K562 (cell line): ENCODE results near the gene LHPP. TPM values are rescaled to one million over a fixed set of nuclear protein-coding genes. Genes with fewer than 3 reads are reported as not detected.

Experiments
- ATAC-seq: fragments of 200-7000 bp; cut with Tn5 transposase; 3 replicates; pipeline ENCODE4 v1.9.1; 2020; ENCODE audit warnings: moderate library complexity
- BruUV-seq: library from RNA; stranded (reverse); fragments of 400-500 nt; replicated peaks from 2 replicates; lab custom pipeline; 2021; lab: Mats Ljungman, UMichigan
- CTCF ChIA-PET: fragments of 300-600 bp; formaldehyde crosslinking; extraction: SDS; loops from one replicate; lab custom pipeline; 2021; ENCODE audit warnings: low intra/inter-chr PET ratio; lab: Yijun Ruan, JAX
- POLR2A ChIA-PET: fragments of 300-600, 350-650 bp; sonication (Branson Sonifier 250); formaldehyde crosslinking; extraction: SDS; loops from one replicate; lab custom pipeline; 2021; ENCODE audit warnings: antibody characterized with exemption, inconsistent platforms; lab: Yijun Ruan, JAX
- DNase-seq, 4 experiments: peaks; one replicate each; pipeline versions ENCODE4 v3.0.0 to v3.0.0-alpha.2; 2011 to 2018; ENCODE audit warnings: low spot score in 3 of 4, mixed read lengths in 3 of 4; ENCODE audit errors: extremely low read depth in 1 of 4
- FAIRE-seq: peaks from 2 replicates; lab custom pipeline; 2011; peaks lifted over from hg19 to GRCh38; lab: Jason Lieb, UNC
- H2AFZ ChIP-seq: 2 replicates; pipeline ENCODE4 v1.6.0; 2011; ENCODE audit warnings: low read depth, low read length, control low read depth, inconsistent platforms
- H3K27ac ChIP-seq: fragments of 200-600 bp; 3 replicates; pipeline ENCODE4 v1.8.0; 2011; ENCODE audit warnings: low read depth, mild to moderate bottlenecking, control low read depth, inconsistent platforms, low read length, moderate library complexity, mixed read lengths; ENCODE audit errors: extremely low read depth
- H3K27me3 ChIP-seq, 2 experiments: fragments of 300-600 bp in 1 of 2; 2 replicates in 1 of 2; 3 replicates in 1 of 2; pipeline versions ENCODE4 v1.6.0 to v1.8.0; 2011; ENCODE audit warnings: inconsistent platforms in 2 of 2, low read length in 2 of 2, mild to moderate bottlenecking in 1 of 2, mixed read lengths in 1 of 2, moderate library complexity in 1 of 2; ENCODE audit not compliant: control insufficient read depth in 2 of 2, insufficient read depth in 2 of 2
- H3K36me3 ChIP-seq: fragments of 300-600 bp; 3 replicates; pipeline ENCODE4 v1.8.0; 2011; ENCODE audit warnings: mild to moderate bottlenecking, low read length, inconsistent platforms; ENCODE audit not compliant: control insufficient read depth, insufficient read depth
- H3K4me1 ChIP-seq, 2 experiments: fragments of 200-600 bp in 1 of 2; replicated peaks in 1 of 2; 2 replicates in 1 of 2; 3 replicates in 1 of 2; pipeline versions ENCODE4 v1.5.1 to v1.8.0; 2011; ENCODE audit warnings: inconsistent platforms in 2 of 2, low read length in 2 of 2, mild to moderate bottlenecking in 1 of 2, mixed read lengths in 1 of 2, moderate library complexity in 1 of 2; ENCODE audit not compliant: control insufficient read depth in 2 of 2, insufficient read depth in 2 of 2
- H3K4me2 ChIP-seq: 2 replicates; pipeline ENCODE4 v1.6.1; 2011; ENCODE audit warnings: low read length, control low read depth, inconsistent platforms, mixed read lengths; ENCODE audit not compliant: insufficient read depth
- H3K4me3 ChIP-seq: fragments of 200-600 bp; sonication (generic), shearing (Covaris generic); 2 replicates; pipeline ENCODE4 v1.5.1; 2016; ENCODE audit warnings: control low read depth, inconsistent platforms
- H3K79me2 ChIP-seq: fragments of 200-600 bp; 3 replicates; pipeline ENCODE4 v1.8.0; 2011; ENCODE audit warnings: low read length, inconsistent platforms; ENCODE audit not compliant: control insufficient read depth, insufficient read depth
- H3K9ac ChIP-seq, 2 experiments: 2 replicates each; pipeline versions ENCODE4 v1.6.0 to v1.6.1; 2011; ENCODE audit warnings: low read depth in 2 of 2, low read length in 2 of 2, control low read depth in 1 of 2, inconsistent platforms in 1 of 2, mild to moderate bottlenecking in 1 of 2, mixed read lengths in 1 of 2; ENCODE audit not compliant: insufficient read depth in 1 of 2
- H3K9me1 ChIP-seq: one replicate; pipeline ENCODE4 v1.6.0; 2011; ENCODE audit warnings: inconsistent platforms, mild to moderate bottlenecking, low read length, moderate library complexity; ENCODE audit not compliant: control insufficient read depth, insufficient read depth
- H3K9me3 ChIP-seq: replicated peaks from 2 replicates; pipeline ENCODE4 v1.5.1; 2011; ENCODE audit warnings: low read depth, low read length, inconsistent platforms; ENCODE audit not compliant: control insufficient read depth, insufficient read depth
- H4K20me1 ChIP-seq: replicated peaks from 2 replicates; pipeline ENCODE4 v1.6.1; 2011; ENCODE audit warnings: low read length, inconsistent platforms, mixed read lengths; ENCODE audit not compliant: control insufficient read depth, insufficient read depth
- ELF2 ChIP-seq: fragments of 250-450 bp; sonication (Bioruptor Pico); IDR thresholded peaks from 2 replicates; pipeline ENCODE4 v1.5.0; 2021; ENCODE audit warnings: mild to moderate bottlenecking
- FOXP4 ChIP-seq: sonication (generic); formaldehyde crosslinking; IDR thresholded peaks from 2 replicates; pipeline ENCODE4 v1.8.0; 2022; ENCODE audit warnings: mild to moderate bottlenecking, missing genetic modification reagents, borderline replicate concordance
- HOXB6 ChIP-seq: fragments of 250-450 bp; sonication (Bioruptor Pico); IDR thresholded peaks from 2 replicates; pipeline ENCODE4 v1.5.1; 2022; ENCODE audit warnings: mild to moderate bottlenecking, borderline replicate concordance
- KDM4B ChIP-seq, 2 experiments: fragments of 450-650 bp in 1 of 2; sonication (generic) in 1 of 2; IDR thresholded peaks; 2 replicates each; pipeline ENCODE4 v1.6.1; 2016 to 2017; ENCODE audit warnings: borderline replicate concordance in 2 of 2, antibody characterized with exemption in 1 of 2, low read depth in 1 of 2, mild to moderate bottlenecking in 1 of 2
- MEF2D ChIP-seq: conservative IDR thresholded peaks from 2 replicates; pipeline ENCODE4 v1.6.1; 2016; ENCODE audit warnings: low read depth, missing genetic modification characterization, missing compliant biosample characterization
- POLR2AphosphoS2 ChIP-seq: IDR thresholded peaks from 2 replicates; pipeline ENCODE4 v1.6.1; 2012; ENCODE audit warnings: low read length, improper control_type of control experiment
- ZNF143 ChIP-seq: sonication (generic); formaldehyde crosslinking; IDR thresholded peaks from 2 replicates; pipeline ENCODE4 v1.9.0; 2022; ENCODE audit warnings: mild to moderate bottlenecking, missing genetic modification reagents
- WGBS: fragments of 100-300 bp; shearing (Covaris generic); methylation state at CpG from one replicate; pipeline ENCODE4 v1.1.6; 2016; ENCODE audit warnings: low coverage, mixed read lengths; ENCODE audit not compliant: insufficient coverage; ENCODE audit errors: missing lambda C conversion rate; 5-methylcytosine and 5-hydroxymethylcytosine counted together
- in situ Hi-C: fragments of 300-500 bp; cut with MboI; formaldehyde crosslinking; loops from 4 replicates; pipeline ENCODE4 v1.15.0; 2018; ENCODE audit warnings: inconsistent platforms, mixed read lengths
- intact Hi-C: fragments of 100-400 bp; cut with micrococcal nuclease; formaldehyde crosslinking; loops from 2 replicates; pipeline ENCODE4 v1.14.2; 2022
- polyA plus RNA-seq, 8 experiments: library from polyadenylated mRNA; depleted of rRNA in 4 of 8; stranded (reverse) in 5 of 8; unstranded in 3 of 8; fragments of >200 nt; fragmentation: Nextera tagmentation in 2 of 8; fragmentation: Illumina TruSeq in 1 of 8; extraction: Ambion mirVana in 2 of 8; extraction: Trizol in 1 of 8; gene quantifications; 2 replicates each; pipeline versions ENCODE4 v1.2.1 to v1.2.3, GENCODE V29; 2011 to 2014; ENCODE audit warnings: inconsistent platforms in 1 of 8, missing spikeins in 1 of 8
- total RNA-seq, 7 experiments: library from RNA; depleted of rRNA in 6 of 7; stranded (reverse); fragments of >200 nt in 6 of 7; fragmentation: Illumina TruSeq in 2 of 7; extraction: Trizol in 2 of 7; gene quantifications; 2 replicates each; pipeline versions ENCODE4 v1.2.1 to v1.2.3, GENCODE V29; 2011 to 2021; ENCODE audit warnings: low replicate concordance in 1 of 7
- TF ChIP-seq, protein P1 (sequence below), 2 experiments: IDR thresholded peaks; 2 replicates each; pipeline ENCODE4 v1.6.1; 2011; ENCODE audit warnings: borderline replicate concordance in 1 of 2, control low read depth in 1 of 2, low read depth in 1 of 2, low read length in 1 of 2, mild to moderate bottlenecking in 1 of 2, mixed read lengths in 1 of 2, moderate library complexity in 1 of 2; ENCODE audit not compliant: insufficient read depth in 1 of 2, insufficient read length in 1 of 2, poor library complexity in 1 of 2, severe bottlenecking in 1 of 2; ENCODE audit errors: extremely low read depth in 1 of 2

LHPP gene
- total and polyA plus RNA-seq, 9 of the 15 experiments (the other 6 are each of a cell fraction or from before 2014, with no cell fraction given) = 0.34 to 7.4 (median 3.0) TPM

GRCh38 chr10:124574456-124575070 lies 112.9 kb downstream of the LHPP start (continued):
- TF ChIP-seq FOXP4 (CRISPR knock-in tag) = no peak

DNA sequence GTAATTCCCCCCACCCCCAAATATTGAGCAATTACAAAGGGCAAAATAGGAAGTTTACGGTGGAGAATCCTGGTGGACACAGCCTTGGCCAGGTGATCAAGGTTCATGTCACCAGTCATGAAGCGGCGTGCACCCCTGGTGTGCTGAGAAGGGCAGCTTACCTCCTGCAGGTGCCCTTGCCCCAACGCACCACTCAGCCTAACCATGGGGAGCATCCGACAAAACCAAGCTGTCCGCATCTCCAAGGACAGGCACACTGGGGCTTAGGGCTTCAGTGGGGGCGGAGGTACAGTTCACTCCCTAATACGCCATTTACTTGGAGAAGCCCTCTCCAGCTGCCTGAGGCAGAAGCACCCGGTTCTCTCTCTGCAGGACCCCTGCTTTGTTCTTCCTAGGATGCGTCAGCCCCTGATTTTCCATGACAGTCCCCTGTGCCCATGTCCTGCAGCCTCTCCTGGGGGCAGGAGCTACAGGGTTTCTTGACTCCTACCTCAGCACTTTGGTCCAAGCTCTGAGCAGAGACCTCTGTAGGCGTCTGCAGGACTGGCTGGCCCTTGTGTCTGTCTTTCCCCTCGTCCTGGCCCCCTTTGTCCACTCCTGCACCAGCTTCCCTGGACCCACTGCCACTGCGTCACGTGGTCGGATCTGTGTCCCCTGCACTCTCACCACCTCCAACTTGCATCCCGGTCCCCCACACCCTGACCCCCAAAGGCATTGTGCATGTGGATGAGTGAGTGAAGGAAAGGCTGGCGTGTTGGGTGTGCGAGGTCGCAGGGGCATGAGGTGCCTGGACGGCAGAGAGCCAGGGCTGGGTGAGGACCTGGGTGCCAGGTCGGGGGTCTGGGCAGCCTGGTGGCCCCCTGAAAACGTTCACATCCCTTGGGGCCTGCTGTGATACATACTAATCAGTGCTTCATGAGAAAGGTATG lies 113.7 kb downstream of the LHPP start:
- H3K36me3 ChIP-seq = no peaks in the 10 kb centered on the region
- no peak overlapping the region for H3K27ac ChIP-seq
- no TSS peak for BruUV-seq
- FAIRE-seq (no peak), ATAC-seq (no peak), DNase-seq (no peak)
- no peak overlapping the region for H3K4me3 ChIP-seq
- H3K9ac ChIP-seq = no peak overlapping the region; a peak in 1 of 4 replicates
- ChIA-PET POLR2A (interaction anchor here (1.2 kb wide), 1 partner anchor 8 kb away, joined by 4 read pairs; no protein-coding TSS in a partner anchor), CTCF (no interaction called here)
- H4K20me1 ChIP-seq = no peaks in the 10 kb centered on the region; the same call in 1 of the 2 replicates
- H3K9me1 ChIP-seq = no peaks in the 10 kb centered on the region
- intact Hi-C loops = no loop called here
- H3K4me1 ChIP-seq = peaks cover 0 to 12% of the 10 kb centered on the region in 2 experiments; a peak in 3 of 5 replicates
- H3K27me3 ChIP-seq = peaks cover 6 to 55% of the 10 kb centered on the region in 2 experiments; a peak in 3 of 5 replicates
- H3K4me2 ChIP-seq = no peak overlapping the region
- no peak overlapping the region for H2AFZ ChIP-seq
- 7% methylated on average over 17 of the region's 22 CpGs for WGBS
- in situ Hi-C loops = no loop called here
- H3K9me3 ChIP-seq = no peaks in the 10 kb centered on the region
- H3K79me2 ChIP-seq = no peaks in the 10 kb centered on the region
- TF ChIP-seq, protein P1, sequence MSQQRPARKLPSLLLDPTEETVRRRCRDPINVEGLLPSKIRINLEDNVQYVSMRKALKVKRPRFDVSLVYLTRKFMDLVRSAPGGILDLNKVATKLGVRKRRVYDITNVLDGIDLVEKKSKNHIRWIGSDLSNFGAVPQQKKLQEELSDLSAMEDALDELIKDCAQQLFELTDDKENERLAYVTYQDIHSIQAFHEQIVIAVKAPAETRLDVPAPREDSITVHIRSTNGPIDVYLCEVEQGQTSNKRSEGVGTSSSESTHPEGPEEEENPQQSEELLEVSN (IDR thresholded peaks at IDR 0.05; ENCODE audit: borderline replicate concordance in 1 of 2, extremely low read depth in 1 of 2, insufficient read depth in 1 of 2, insufficient read length in 1 of 2, low read depth in 1 of 2, low read length in 1 of 2, poor library complexity in 1 of 2, severe bottlenecking in 1 of 2) = no peak
- TF ChIP-seq ELF2 (no peak), POLR2AphosphoS2 (no peak), KDM4B (IDR thresholded peaks at IDR 0.05; ENCODE audit: borderline replicate concordance in 2 of 2, low read depth in 1 of 2) (no peak), MEF2D (tag) (no peak), ZNF143 (CRISPR knock-in tag) (no peak), HOXB6 (CRISPR knock-in tag) (no peak)
